PFSK-1 (cell line): ENCODE results near the gene ABCE1.

ENCODE experiments used
- FOXP2 ChIP-seq: optimal IDR thresholded peaks from 2 replicates; pipeline ENCODE3; 2011; ENCODE audit warnings: borderline replicate concordance, control low read depth, inconsistent platforms; ENCODE audit not compliant: insufficient read depth; ENCODE audit errors: extremely low read length, extremely low read depth
- POLR2AphosphoS5 ChIP-seq: IDR thresholded peaks from 2 replicates; pipeline ENCODE4 v1.6.1; 2012; ENCODE audit warnings: low read depth, mild to moderate bottlenecking, control low read depth, low read length, moderate library complexity
- REST ChIP-seq, 2 experiments: IDR thresholded peaks; 2 replicates each; pipeline versions ENCODE4 v1.6.1 to v1.8.0; 2011 to 2012; ENCODE audit warnings: low read depth in 2 of 2, low read length in 2 of 2, control low read depth in 1 of 2, inconsistent platforms in 1 of 2, mild to moderate bottlenecking in 1 of 2, moderate library complexity in 1 of 2; ENCODE audit not compliant: insufficient read depth in 1 of 2
- SIN3A ChIP-seq: IDR thresholded peaks from 2 replicates; pipeline ENCODE4 v1.6.1; 2012; ENCODE audit warnings: mild to moderate bottlenecking, low read length, moderate library complexity, borderline replicate concordance; ENCODE audit not compliant: insufficient read depth
- TAF1 ChIP-seq: IDR thresholded peaks from 2 replicates; pipeline ENCODE4 v1.6.1; 2012; ENCODE audit warnings: low read length, control low read depth, borderline replicate concordance; ENCODE audit not compliant: insufficient read depth

The ABCE1 gene

GRCh38 chr4:145107126-145107525, 9.0 kb downstream of the ABCE1 start:
- TF ChIP-seq TAF1 (no peak), POLR2AphosphoS5 (no peak), SIN3A (no peak), FOXP2 (no peak)

- TF ChIP-seq TAF1 (no peak), SIN3A (no peak), FOXP2 (no peak), REST (IDR thresholded peaks at IDR 0.05; ENCODE audit: insufficient read depth in 1 of 2, low read depth in 2 of 2, low read length in 2 of 2) (no peak), POLR2AphosphoS5 (no peak)
Measured at GRCh38 chr4:145108128-145108527, 10.0 kb downstream of the ABCE1 start.

GRCh38 chr4:145125396-145125795, 27.3 kb downstream of the ABCE1 start:
- TF ChIP-seq FOXP2 (no peak), POLR2AphosphoS5 (no peak), REST (IDR thresholded peaks at IDR 0.05; ENCODE audit: insufficient read depth in 1 of 2, low read depth in 2 of 2, low read length in 2 of 2) (no peak), SIN3A (no peak), TAF1 (no peak)

- no peak for TF ChIP-seq SIN3A
- TF ChIP-seq POLR2AphosphoS5: no peak
- TF ChIP-seq FOXP2: no peak
- TF ChIP-seq TAF1: no peak
- TF ChIP-seq REST (IDR thresholded peaks at IDR 0.05; ENCODE audit: insufficient read depth in 1 of 2, low read depth in 2 of 2, low read length in 2 of 2): no peak
Measured at GRCh38 chr4:145130130-145130529, 32.0 kb downstream of the ABCE1 start.

- TF ChIP-seq FOXP2 (no peak), REST (IDR thresholded peaks at IDR 0.05; ENCODE audit: insufficient read depth in 1 of 2, low read depth in 2 of 2, low read length in 2 of 2) (no peak), POLR2AphosphoS5 (no peak; the same call in 1 of the 2 replicates), SIN3A (no peak), TAF1 (no peak)
Measured at GRCh38 chr4:145130788-145131399, 32.8 kb downstream of the ABCE1 start.
